Progenitor cell of endocrine pancreas (in vitro differentiated cells): ENCODE data around the gene PTPN4. TPM values are rescaled to one million over a fixed set of nuclear protein-coding genes. Genes with fewer than 3 reads are reported as not detected.
A peak's percentile ranks its signal among the peaks of the same experiment; 100 is the strongest.

Source experiments
- DNase-seq: peaks from one replicate; pipeline ENCODE4 v3.0.0; 2021; ENCODE audit warnings: low spot score; ENCODE audit not compliant: unreplicated experiment
- H3K27ac Mint-ChIP-seq: 2 replicates; pipeline ENCODE4 v1.8.0; 2021; ENCODE audit warnings: mild to moderate bottlenecking, moderate library complexity, mixed read lengths
- H3K27me3 Mint-ChIP-seq: 2 replicates; pipeline ENCODE4 v1.8.0; 2021; ENCODE audit warnings: mixed read lengths
- H3K36me3 Mint-ChIP-seq: 2 replicates; pipeline ENCODE4 v1.8.0; 2022; ENCODE audit warnings: mixed read lengths; ENCODE audit not compliant: insufficient read depth
- H3K4me1 Mint-ChIP-seq: 2 replicates; pipeline ENCODE4 v1.8.0; 2021; ENCODE audit warnings: low read depth, mixed read lengths
- H3K4me3 Mint-ChIP-seq: 2 replicates; pipeline ENCODE4 v1.8.0; 2021; ENCODE audit warnings: low read depth, mild to moderate bottlenecking, moderate library complexity, mixed read lengths
- H3K9me3 Mint-ChIP-seq: 2 replicates; pipeline ENCODE4 v1.8.0; 2021; ENCODE audit warnings: low read depth, mixed read lengths
- total RNA-seq: library from RNA; stranded (reverse); gene quantifications from 2 replicates; pipeline ENCODE4 v1.2.1, GENCODE V29; 2021
- TF ChIP-seq, protein P1 (sequence below): fragments of 200-600 bp; sonication (generic); IDR thresholded peaks from one replicate; pipeline ENCODE4 v1.5.0; 2021; ENCODE audit warnings: antibody characterized with exemption, mild to moderate bottlenecking; ENCODE audit not compliant: unreplicated experiment

Gene PTPN4
- total RNA-seq, 1 donor from 2014 or later: 59.1 TPM

DNA sequence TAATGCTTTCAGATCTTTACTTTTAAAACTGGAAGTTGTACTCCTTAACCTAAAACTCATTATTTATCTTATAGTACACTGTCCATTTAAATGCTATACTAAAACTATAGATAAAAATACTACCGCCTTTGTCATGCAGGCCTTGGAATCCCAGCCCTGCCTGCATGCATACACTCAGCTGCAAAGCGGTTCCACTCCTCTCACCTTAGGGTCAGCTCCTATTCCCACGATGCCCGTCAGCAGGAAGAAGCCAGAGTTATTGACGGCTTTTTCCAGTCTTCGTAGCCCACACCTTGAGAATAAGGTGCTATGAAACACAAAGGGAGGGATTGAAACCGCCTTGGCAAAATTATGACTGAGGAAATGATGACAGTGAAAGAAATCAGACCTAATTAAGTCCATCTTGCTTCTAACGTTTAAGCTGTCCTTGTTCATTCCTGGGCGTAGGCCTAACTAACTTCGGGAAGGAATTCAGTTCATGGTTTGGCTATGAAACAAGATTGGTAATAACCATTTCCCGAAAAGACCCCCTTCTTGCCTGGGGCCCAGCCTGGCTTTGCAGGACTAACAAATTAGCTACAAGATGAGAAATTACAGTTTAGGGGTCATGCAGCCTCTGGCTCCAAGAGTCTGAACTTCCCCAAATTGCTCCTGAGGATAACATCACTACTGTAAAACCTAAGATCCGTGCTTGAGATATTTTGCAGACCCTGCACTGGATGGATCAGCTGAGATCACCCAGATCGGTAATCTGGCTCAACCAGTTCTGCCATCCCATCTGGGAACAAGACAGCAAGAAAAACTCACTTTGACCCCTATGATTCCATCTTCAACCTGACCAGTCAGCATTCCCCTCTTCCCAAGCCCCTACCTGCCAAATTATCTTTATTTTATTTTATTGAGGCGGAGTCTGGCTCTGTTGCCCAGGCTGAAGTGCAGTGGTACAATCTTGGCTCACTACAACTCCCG is 270.2 kb downstream of the PTPN4 start:
- DNase-seq: no peak
- no peak overlapping the region for H3K4me3 Mint-ChIP-seq
- H3K9me3 Mint-ChIP-seq: peaks cover 15% of the 10 kb centered on the region
- no peaks in the 10 kb centered on the region for H3K27me3 Mint-ChIP-seq
- TF ChIP-seq, protein P1, sequence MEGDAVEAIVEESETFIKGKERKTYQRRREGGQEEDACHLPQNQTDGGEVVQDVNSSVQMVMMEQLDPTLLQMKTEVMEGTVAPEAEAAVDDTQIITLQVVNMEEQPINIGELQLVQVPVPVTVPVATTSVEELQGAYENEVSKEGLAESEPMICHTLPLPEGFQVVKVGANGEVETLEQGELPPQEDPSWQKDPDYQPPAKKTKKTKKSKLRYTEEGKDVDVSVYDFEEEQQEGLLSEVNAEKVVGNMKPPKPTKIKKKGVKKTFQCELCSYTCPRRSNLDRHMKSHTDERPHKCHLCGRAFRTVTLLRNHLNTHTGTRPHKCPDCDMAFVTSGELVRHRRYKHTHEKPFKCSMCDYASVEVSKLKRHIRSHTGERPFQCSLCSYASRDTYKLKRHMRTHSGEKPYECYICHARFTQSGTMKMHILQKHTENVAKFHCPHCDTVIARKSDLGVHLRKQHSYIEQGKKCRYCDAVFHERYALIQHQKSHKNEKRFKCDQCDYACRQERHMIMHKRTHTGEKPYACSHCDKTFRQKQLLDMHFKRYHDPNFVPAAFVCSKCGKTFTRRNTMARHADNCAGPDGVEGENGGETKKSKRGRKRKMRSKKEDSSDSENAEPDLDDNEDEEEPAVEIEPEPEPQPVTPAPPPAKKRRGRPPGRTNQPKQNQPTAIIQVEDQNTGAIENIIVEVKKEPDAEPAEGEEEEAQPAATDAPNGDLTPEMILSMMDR: no peak
- H3K36me3 Mint-ChIP-seq: peaks cover 37% of the 10 kb centered on the region
- peak overlapping the region; percentile 24 for H3K27ac Mint-ChIP-seq
- H3K4me1 Mint-ChIP-seq: peaks cover 14% of the 10 kb centered on the region

DNA sequence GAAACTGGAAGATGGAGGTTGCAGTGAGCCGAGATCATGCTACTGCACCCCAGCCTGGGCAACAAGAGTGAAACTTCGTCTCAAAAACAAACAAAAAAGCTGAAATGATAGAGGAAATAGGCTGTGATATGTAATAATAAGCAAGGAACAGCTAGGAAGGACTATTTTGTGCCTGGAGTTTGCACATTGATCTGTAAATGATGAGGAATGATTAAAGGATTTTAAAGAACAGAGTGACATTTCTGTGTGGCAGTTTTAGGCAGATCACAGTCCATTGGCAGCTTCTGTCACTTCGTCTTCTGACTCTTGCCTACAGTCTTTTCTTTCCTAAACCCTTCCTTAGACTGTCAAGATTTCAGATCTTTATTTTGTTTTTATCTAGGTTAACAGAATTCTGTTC is 272.6 kb downstream of the PTPN4 start:
- Mint-ChIP-seq H3K4me3 (no peak overlapping the region), H3K27ac (no peak overlapping the region), H3K4me1 (peaks cover 26% of the 10 kb centered on the region), H3K27me3 (no peaks in the 10 kb centered on the region), H3K36me3 (peaks cover 16% of the 10 kb centered on the region), H3K9me3 (peaks cover 1% of the 10 kb centered on the region)
- TF ChIP-seq, protein P1: no peak
- no peak for DNase-seq

Other genes with a start within 250 kb of the PTPN4 start
- 33.1 and 34.9 TPM in 2 replicates for gene SCTR, start 235.4 kb upstream of the PTPN4 start, total RNA-seq
- gene CFAP221, start 215.5 kb upstream of the PTPN4 start, total RNA-seq: 33.0 and 37.4 TPM in 2 replicates
- 22.5 and 23.1 TPM in 2 replicates for gene TMEM177, start 80.7 kb upstream of the PTPN4 start, total RNA-seq